Heart right ventricle (tissue), 16 donors: ENCODE measurements around the gene ARFGEF3. TPM values are rescaled to one million over a fixed set of nuclear protein-coding genes. Genes with fewer than 3 reads are reported as not detected.

Experiments
- ATAC-seq, 8 donors: fragments of 200-7000 bp; cut with Tn5 transposase; one replicate each; pipeline ENCODE4 v1.9.1; 2020; ENCODE audit warnings: mild to moderate bottlenecking in 8 of 8, moderate library complexity in 8 of 8, moderate number of reproducible peaks in 1 of 8
- DNase-seq, 2 donors: peaks; one replicate each; pipeline ENCODE4 v3.0.0-alpha.2; 2020
- H3K27ac ChIP-seq, 10 donors: fragments of 200-600 bp; sonication (generic) in 2 of 10; one replicate each; pipeline versions ENCODE4 v1.5.0 to v1.8.0; 2020 to 2022; ENCODE audit warnings: mild to moderate bottlenecking in 3 of 10
- H3K27me3 ChIP-seq, 7 donors: fragments of 200-600 bp; one replicate each; pipeline ENCODE4 v1.8.0; 2021 to 2022; ENCODE audit warnings: mild to moderate bottlenecking in 2 of 7
- H3K36me3 ChIP-seq, 9 donors: fragments of 200-600 bp; sonication (generic) in 1 of 9; one replicate each; pipeline versions ENCODE4 v1.5.0 to v1.8.0; 2020 to 2022; ENCODE audit warnings: mild to moderate bottlenecking in 2 of 9
- H3K4me1 ChIP-seq, 9 donors: fragments of 200-600 bp; sonication (generic) in 1 of 9; one replicate each; pipeline versions ENCODE4 v1.5.0 to v1.8.0; 2020 to 2022; ENCODE audit warnings: mild to moderate bottlenecking in 4 of 9
- H3K4me3 ChIP-seq, 10 donors: fragments of 200-600 bp; sonication (generic) in 2 of 10; one replicate each; pipeline versions ENCODE4 v1.5.0 to v1.8.0; 2020 to 2022; ENCODE audit warnings: mild to moderate bottlenecking in 7 of 10, moderate library complexity in 2 of 10
- H3K9me3 ChIP-seq, 11 donors: fragments of 200-600 bp in 10 of 11; sonication (generic) in 2 of 11; one replicate each; pipeline versions ENCODE4 v1.5.0 to v1.8.0; 2013 to 2022; ENCODE audit warnings: mild to moderate bottlenecking in 2 of 11, control low read depth in 1 of 11, moderate library complexity in 1 of 11
- CTCF ChIP-seq, 9 donors: fragments of 200-600 bp; sonication (generic) in 2 of 9; IDR thresholded peaks; one replicate each; pipeline versions ENCODE4 v1.5.0 to v1.8.0; 2021 to 2022; ENCODE audit warnings: antibody characterized with exemption in 9 of 9, mild to moderate bottlenecking in 5 of 9, moderate library complexity in 1 of 9
- WGBS, 2 donors: extraction: QIAGEN DNeasy Blood & Tissue Kit; methylation state at CpG; one replicate each; pipeline ENCODE4 v1.1.7; 2013; ENCODE audit warnings: inconsistent platforms in 1 of 2; 5-methylcytosine and 5-hydroxymethylcytosine counted together
- intact Hi-C, 10 donors: fragments of 100-400 bp; cut with DNase I; formaldehyde crosslinking; loops; one replicate each; pipeline versions ENCODE4 v1.11.1 to v1.14.2; 2022
- polyA plus RNA-seq, 2 donors: library from polyadenylated mRNA; stranded (reverse); fragments of 200-250 nt; gene quantifications; one replicate each; pipeline ENCODE4 v1.2.3, GENCODE V29; 2013
- total RNA-seq, 10 donors: library from RNA; stranded (reverse); fragmentation: NEBNext Ultra II Directional in 3 of 10; extraction: Animal tissue kit (Norgen Biotek cat#: 25700) in 3 of 10; gene quantifications; one replicate each; pipeline versions ENCODE4 v1.2.1 to v1.2.4, GENCODE V29; 2021 to 2023
- donor health status: Arrhythmogenic right ventricular cardiomyopathy.
- donor health status: ischemic (EF 13 %, LVEDD 7.1; RV severe dilation, severe dysfunction).
- donor health status: healthy with polysubstance abuse.
- donor health status: DM: no; HTN: yes; CAD: no.
- donor health status: DM: no; HTN: no; CAD: no.
- donor health status: ischemic (EF 25% LVEDD 6.9; RV normal size, moderate dysfunction).
- donor health status: ischemic (EF 25% LVEDD 5.7; RV mildly dilated, moderate dysfunction).
- donor health status: healthy.
- donor health status: DM: yes; HTN: yes; CAD: no.
- donor health status: Ischemic cardiomyopathy.
- donor health status: ischemic (EF 35%, LVEDD 5.7; RV mildly dilated, moderate dysfunction).
- donor health status: nonischemic (EF 11% LVEDD 7.7; RV severe dilation, severe dysfunction).
- donor health status: DM: yes; HTN: yes; CAD: no.
- donor health status: PGD.
- donor health status: ischemic (EF 29% LVEDD 5.4; RV normal size, mild dysfunction).
- donor health status: nonischemic (EF 23%, LVEDD 6.1; RV moderate dilation, normal function).

ARFGEF3 gene
- total and polyA plus RNA-seq, 12 donors, result 0.33 to 11.1 (median 3.3) TPM

- Histone ChIP-seq H3K4me1 (no peaks in the 10 kb centered on the region), H3K27ac (no peak overlapping the region), H3K9me3 (no peaks in the 10 kb centered on the region), H3K4me3 (no peak overlapping the region), H3K27me3 (no peaks in the 10 kb centered on the region), H3K36me3 (peaks cover 0 to 14% (median 0%) of the 10 kb centered on the region in 9 donors)
- ATAC-seq, result no peak
- WGBS, 2 donors, result 66% methylated on average over 2 of the region's 2 CpGs
- intact Hi-C loops, result no loop called here
- DNase-seq, result no peak
- TF ChIP-seq CTCF (IDR thresholded peaks at IDR 0.05), result no peak
Observed at GRCh38 chr6:138331984-138332383, 170.2 kb downstream of the ARFGEF3 start.

- DNase-seq, result peak; percentile 20 to 48
- H3K4me3 ChIP-seq, result no peak overlapping the region
- intact Hi-C loops, result no loop called here
- H3K36me3 ChIP-seq, result peaks cover 0 to 14% (median 0%) of the 10 kb centered on the region in 9 donors
- peak in 7 of 8 donors; percentile 65 to 91 (median 73) for ATAC-seq
- 58% methylated on average over 14 of the region's 14 CpGs for WGBS, 2 donors
- no peaks in the 10 kb centered on the region for H3K9me3 ChIP-seq
- no peaks in the 10 kb centered on the region for H3K4me1 ChIP-seq
- H3K27ac ChIP-seq, result no peak overlapping the region
- TF ChIP-seq CTCF (IDR thresholded peaks at IDR 0.05), result no peak
- no peaks in the 10 kb centered on the region for H3K27me3 ChIP-seq
Observed at GRCh38 chr6:138334000-138334399, 172.3 kb downstream of the ARFGEF3 start.

- Histone ChIP-seq H3K27ac (no peak overlapping the region), H3K4me3 (no peak overlapping the region), H3K27me3 (no peaks in the 10 kb centered on the region), H3K9me3 (no peaks in the 10 kb centered on the region), H3K4me1 (no peaks in the 10 kb centered on the region), H3K36me3 (peaks cover 0 to 13% (median 0%) of the 10 kb centered on the region in 9 donors)
- intact Hi-C loops, result no loop called here
- no peak for DNase-seq
- WGBS, 2 donors, result 95 to 98% methylated on average over 14 of the region's 14 CpGs
- no peak for TF ChIP-seq CTCF (IDR thresholded peaks at IDR 0.05)
- ATAC-seq, result no peak
Observed at GRCh38 chr6:138334963-138335362, 173.2 kb downstream of the ARFGEF3 start.

GRCh38 chr6:138336221-138336620 is 174.5 kb downstream of the ARFGEF3 start:
- Histone ChIP-seq H3K36me3 (peaks cover 0 to 13% (median 0%) of the 10 kb centered on the region in 9 donors), H3K9me3 (no peaks in the 10 kb centered on the region), H3K27ac (no peak overlapping the region), H3K4me1 (no peaks in the 10 kb centered on the region), H3K4me3 (no peak overlapping the region), H3K27me3 (no peaks in the 10 kb centered on the region)
- intact Hi-C loops, result no loop called here
- ATAC-seq, result no peak
- no peak for TF ChIP-seq CTCF (IDR thresholded peaks at IDR 0.05)
- no peak for DNase-seq
- WGBS, 2 donors, result 86 to 88% methylated on average over 8 of the region's 8 CpGs
